GM18502 (cell line): ENCODE data around the gene SDCCAG8.

Experiments
- ATAC-seq: cut with Tn5 transposase; IDR thresholded peaks from one replicate; pipeline ENCODE4 v1.9.1; 2021; ENCODE audit warnings: mild to moderate bottlenecking; ENCODE audit not compliant: unreplicated experiment, poor library complexity

SDCCAG8 gene

GRCh38 chr1:243375596-243375995 is 119.8 kb downstream of the SDCCAG8 start:
- ATAC-seq = no peak

GRCh38 chr1:243378669-243379068 is 122.8 kb downstream of the SDCCAG8 start:
- ATAC-seq = no peak

GRCh38 chr1:243379208-243379607 is 123.4 kb downstream of the SDCCAG8 start:
- ATAC-seq = no peak

GRCh38 chr1:243379706-243380105 is 123.9 kb downstream of the SDCCAG8 start:
- ATAC-seq = no peak

- no peak for ATAC-seq
These were observed 132.4 kb downstream of the SDCCAG8 start for GRCh38 chr1:243388276-243388675.

- ATAC-seq = no peak
These were observed 134.4 kb downstream of the SDCCAG8 start for GRCh38 chr1:243390162-243390791.

- ATAC-seq = no peak
These were observed 135.5 kb downstream of the SDCCAG8 start for GRCh38 chr1:243391355-243391754.

GRCh38 chr1:243393096-243393495 is 137.3 kb downstream of the SDCCAG8 start:
- ATAC-seq = no peak

GRCh38 chr1:243394066-243394465 is 138.2 kb downstream of the SDCCAG8 start:
- no peak for ATAC-seq

GRCh38 chr1:243394601-243395464 is 139.0 kb downstream of the SDCCAG8 start:
- ATAC-seq = no peak

- ATAC-seq = no peak
These were observed 140.6 kb downstream of the SDCCAG8 start for GRCh38 chr1:243396424-243396823.

- no peak for ATAC-seq
These were observed 141.0 kb downstream of the SDCCAG8 start for GRCh38 chr1:243396876-243397275.

GRCh38 chr1:243397613-243398321 is 141.9 kb downstream of the SDCCAG8 start:
- ATAC-seq = no peak

GRCh38 chr1:243399561-243400155 is 143.8 kb downstream of the SDCCAG8 start:
- no peak for ATAC-seq

GRCh38 chr1:243402868-243403267 is 147.0 kb downstream of the SDCCAG8 start:
- ATAC-seq = no peak

- ATAC-seq = no peak
These were observed 150.6 kb downstream of the SDCCAG8 start for GRCh38 chr1:243406424-243406823.

GRCh38 chr1:243407284-243408018 is 151.6 kb downstream of the SDCCAG8 start:
- ATAC-seq = no peak

GRCh38 chr1:243408479-243408878 is 152.6 kb downstream of the SDCCAG8 start:
- no peak for ATAC-seq

GRCh38 chr1:243409284-243409683 is 153.4 kb downstream of the SDCCAG8 start:
- no peak for ATAC-seq

GRCh38 chr1:243411472-243411871 is 155.6 kb downstream of the SDCCAG8 start:
- ATAC-seq = no peak
